NT2/D1 (cell line): ENCODE measurements around the gene CDK2AP2.

ENCODE experiments used
- DNase-seq: peaks from one replicate; pipeline ENCODE4 v3.0.0-alpha.2; 2011; ENCODE audit warnings: low read depth, low spot score
- H3K27me3 ChIP-seq: 2 replicates; pipeline ENCODE4 v1.6.0; 2011; ENCODE audit warnings: mild to moderate bottlenecking; ENCODE audit not compliant: insufficient read length, insufficient read depth
- H3K36me3 ChIP-seq: 2 replicates; pipeline ENCODE4 v1.6.1; 2011; ENCODE audit warnings: mild to moderate bottlenecking, low read length, mixed read lengths; ENCODE audit not compliant: insufficient read depth, insufficient read length
- H3K4me1 ChIP-seq: 2 replicates; pipeline ENCODE4 v1.5.1; 2011; ENCODE audit not compliant: insufficient read depth, insufficient read length
- H3K4me3 ChIP-seq: 2 replicates; pipeline ENCODE4 v1.5.1; 2011; ENCODE audit warnings: low read depth; ENCODE audit not compliant: insufficient read length
- H3K9ac ChIP-seq: 2 replicates; pipeline ENCODE4 v1.6.0; 2011; ENCODE audit warnings: low read depth; ENCODE audit not compliant: insufficient read length
- H3K9me3 ChIP-seq: 2 replicates; pipeline ENCODE4 v1.5.1; 2011; ENCODE audit warnings: mild to moderate bottlenecking, low read length; ENCODE audit not compliant: insufficient read depth
- SUZ12 ChIP-seq: IDR thresholded peaks from 2 replicates; pipeline ENCODE4 v1.6.1; 2011; ENCODE audit not compliant: insufficient read length, insufficient read depth; ENCODE audit errors: extremely low read depth
- YY1 ChIP-seq: IDR thresholded peaks from 2 replicates; pipeline ENCODE4 v1.6.1; 2011; ENCODE audit not compliant: insufficient read length, insufficient read depth
- ZNF274 ChIP-seq: IDR thresholded peaks from 2 replicates; pipeline ENCODE4 v1.6.1; 2011; ENCODE audit warnings: mild to moderate bottlenecking, low read depth, low read length

Gene CDK2AP2

DNA sequence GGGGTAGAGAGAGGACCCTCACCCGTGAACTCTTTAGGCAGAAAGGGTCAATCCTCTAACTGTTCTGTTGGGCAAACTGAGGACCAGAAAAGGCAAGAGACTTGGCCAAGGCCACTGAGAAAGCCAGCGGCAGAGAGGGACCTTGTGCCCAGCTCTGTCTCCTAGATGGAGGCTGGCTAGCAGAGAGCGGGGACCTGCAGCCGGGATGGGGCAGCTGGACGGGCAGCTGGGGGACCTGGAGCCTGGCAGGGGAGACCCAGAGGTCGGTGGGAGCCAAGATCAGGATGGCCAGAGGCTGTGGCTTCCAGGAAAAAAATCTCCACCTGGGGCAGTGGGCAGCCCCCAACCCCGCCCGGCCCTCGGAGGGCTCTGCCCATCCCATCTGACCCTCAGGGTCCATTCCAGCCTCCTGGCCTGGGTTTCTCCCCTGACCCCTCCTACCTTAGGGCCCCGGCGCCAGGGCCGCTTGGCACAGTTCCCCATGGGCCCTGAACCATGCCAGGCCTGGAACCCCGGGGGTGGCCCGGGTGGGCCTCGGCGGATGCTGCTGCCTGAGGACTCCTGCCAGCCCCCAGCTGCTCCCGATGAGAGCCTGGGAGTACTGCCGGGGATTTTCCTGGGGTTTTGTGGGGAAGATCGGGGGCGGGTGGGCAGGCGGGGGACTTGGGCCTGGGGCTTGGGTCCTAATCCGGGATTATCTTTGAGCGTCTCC is 15.0 kb upstream of the CDK2AP2 start, which contains the start of gene CABP2:
TSS of gene CABP2 (minus strand) at position 603 of the 712 bp plus-strand sequence. CDS start at position 483, 120 bp downstream.
- no peak within 1 kb of the TSS for H3K4me3 ChIP-seq
- DNase-seq: no peak
- TF ChIP-seq ZNF274 (no peak), YY1 (no peak), SUZ12 (no peak)
- H3K9ac ChIP-seq: peak within 1 kb of the TSS; percentile 29
- H3K27me3 ChIP-seq: peaks cover 8% of the 10 kb centered on the region
- no peaks in the 10 kb centered on the region for H3K9me3 ChIP-seq
- no peaks in the 10 kb centered on the region for H3K36me3 ChIP-seq
- peaks cover 8% of the 10 kb centered on the region for H3K4me1 ChIP-seq

- H3K4me3 ChIP-seq: no peak overlapping the region
- H3K4me1 ChIP-seq: peaks cover 8% of the 10 kb centered on the region
- H3K9ac ChIP-seq: no peak overlapping the region
- DNase-seq: no peak
- peaks cover 8% of the 10 kb centered on the region for H3K27me3 ChIP-seq
- TF ChIP-seq YY1 (no peak), SUZ12 (no peak), ZNF274 (no peak)
- no peaks in the 10 kb centered on the region for H3K9me3 ChIP-seq
- no peaks in the 10 kb centered on the region for H3K36me3 ChIP-seq
Observed at GRCh38 chr11:67522338-67522737, 14.4 kb upstream of the CDK2AP2 start.

- H3K9ac ChIP-seq: no peak overlapping the region
- H3K9me3 ChIP-seq: no peaks in the 10 kb centered on the region
- DNase-seq: no peak
- H3K4me1 ChIP-seq: peaks cover 8% of the 10 kb centered on the region
- H3K4me3 ChIP-seq: no peak overlapping the region
- no peak for TF ChIP-seq SUZ12
- no peak for TF ChIP-seq YY1
- TF ChIP-seq ZNF274: no peak
- H3K36me3 ChIP-seq: no peaks in the 10 kb centered on the region
- peaks cover 8% of the 10 kb centered on the region for H3K27me3 ChIP-seq
Observed at GRCh38 chr11:67521924-67522323, 14.0 kb upstream of the CDK2AP2 start.

DNA sequence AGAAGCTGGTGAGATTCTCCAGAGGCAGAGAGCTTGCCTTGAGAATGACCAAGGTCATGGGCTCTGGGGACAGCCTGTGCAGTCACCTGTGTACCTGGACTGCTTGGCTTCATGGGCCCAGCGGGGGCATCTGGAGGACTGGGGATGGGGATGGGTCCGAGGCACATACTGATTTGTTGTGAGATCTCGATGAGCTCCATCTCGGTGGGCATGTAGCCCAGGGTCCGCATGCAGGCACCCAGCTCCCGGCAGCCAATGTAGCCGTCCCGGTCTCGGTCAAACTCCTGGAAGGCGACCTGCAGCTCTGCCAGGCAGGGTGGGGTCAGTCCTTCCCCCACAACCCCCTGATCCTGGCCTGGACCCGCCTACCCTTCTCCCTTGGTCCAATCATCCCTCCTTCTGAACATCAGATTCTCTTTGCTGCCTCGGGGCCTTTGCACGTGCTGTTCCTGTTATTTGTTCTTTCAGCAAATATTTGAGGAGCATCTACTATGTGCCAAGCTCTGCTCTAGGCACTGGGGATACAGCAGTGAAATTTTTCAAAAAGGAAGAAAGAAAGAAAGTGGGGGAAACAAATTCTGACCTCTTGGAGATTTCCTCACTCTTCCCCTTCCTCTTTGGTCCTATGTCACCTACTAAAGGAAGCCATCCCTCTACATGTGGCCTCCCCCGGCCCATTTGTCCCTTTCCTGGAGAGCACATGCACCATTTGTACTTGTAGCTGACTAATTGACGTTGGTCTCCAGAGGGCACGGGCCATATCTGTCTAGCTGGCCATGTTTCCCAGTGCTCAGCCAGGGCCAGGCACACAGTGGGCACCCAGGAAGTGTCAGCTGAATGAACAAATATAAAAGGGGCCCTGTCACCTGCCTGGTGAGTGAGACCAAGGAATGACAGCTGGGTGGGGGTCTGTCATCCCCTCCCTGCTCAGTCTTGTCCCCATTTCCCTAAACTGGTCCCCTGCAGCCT is 13.2 kb upstream of the CDK2AP2 start:
- Histone ChIP-seq H3K4me3 (no peak overlapping the region), H3K9me3 (no peaks in the 10 kb centered on the region), H3K27me3 (peaks cover 8% of the 10 kb centered on the region), H3K9ac (no peak overlapping the region), H3K4me1 (peaks cover 8% of the 10 kb centered on the region), H3K36me3 (no peaks in the 10 kb centered on the region)
- DNase-seq: no peak
- TF ChIP-seq YY1 (no peak), ZNF274 (no peak), SUZ12 (no peak)

DNA sequence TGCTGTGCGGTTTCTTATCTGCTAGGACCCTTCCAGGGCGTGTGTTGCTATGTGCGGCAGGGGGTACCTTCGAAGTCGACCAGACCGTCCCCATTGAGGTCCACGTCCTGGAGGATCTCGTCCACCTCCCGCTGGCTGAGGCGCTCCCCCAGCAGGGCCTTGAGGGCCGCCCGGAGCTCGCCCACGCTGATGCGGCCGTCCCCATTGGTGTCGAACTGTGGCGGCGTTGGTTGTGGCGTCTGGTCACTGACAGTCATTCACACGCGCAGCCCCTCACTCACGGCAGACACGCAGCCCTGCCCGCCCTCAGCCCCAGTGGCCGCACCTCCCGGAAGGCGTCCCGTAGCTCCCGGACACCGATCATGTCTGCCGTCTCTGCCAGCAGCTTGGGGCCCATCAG is 11.8 kb upstream of the CDK2AP2 start:
- Histone ChIP-seq H3K4me3 (no peak overlapping the region), H3K36me3 (no peaks in the 10 kb centered on the region), H3K27me3 (peaks cover 8% of the 10 kb centered on the region), H3K9ac (no peak overlapping the region), H3K4me1 (peaks cover 8% of the 10 kb centered on the region), H3K9me3 (no peaks in the 10 kb centered on the region)
- TF ChIP-seq YY1 (no peak), ZNF274 (no peak), SUZ12 (no peak)
- no peak for DNase-seq

DNA sequence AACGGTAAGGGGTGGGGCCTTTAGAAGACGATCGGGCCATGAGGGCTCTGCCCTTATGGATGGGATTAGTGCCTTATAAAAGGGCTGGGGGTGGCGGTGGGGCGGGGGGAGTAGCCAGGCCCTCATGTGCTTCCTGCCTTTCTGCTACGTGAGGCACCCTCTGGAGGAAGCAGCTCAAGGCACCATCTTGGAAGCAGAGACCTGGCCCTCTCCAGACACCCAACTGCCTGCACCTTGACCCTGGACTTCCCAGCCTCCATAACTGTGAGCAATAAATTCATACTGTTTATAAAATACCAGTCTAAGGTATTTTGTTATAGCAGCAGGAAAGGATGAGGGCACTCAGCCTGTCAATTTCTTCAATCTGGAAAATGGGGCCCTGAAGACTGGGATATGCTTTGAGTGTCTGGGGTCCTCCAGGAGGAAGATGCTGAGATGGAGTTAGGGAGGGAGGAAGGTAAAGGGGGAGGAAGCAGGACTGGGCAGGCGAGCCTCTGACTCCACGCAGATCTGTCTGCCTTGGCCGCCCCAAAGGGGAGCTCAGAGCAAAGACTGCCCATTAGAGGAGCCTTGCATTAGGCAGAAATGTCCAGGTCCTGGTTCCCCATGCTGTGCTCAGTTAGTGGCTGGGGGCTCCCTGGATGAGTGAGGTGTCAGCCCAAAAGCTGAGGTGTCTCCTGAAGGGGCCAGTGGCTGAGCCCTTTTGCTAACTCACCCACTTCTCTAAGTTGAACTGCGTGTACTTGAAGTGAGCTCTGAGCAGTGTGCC is 10.0 kb upstream of the CDK2AP2 start:
- no peaks in the 10 kb centered on the region for H3K36me3 ChIP-seq
- no peak for DNase-seq
- TF ChIP-seq ZNF274: no peak
- no peak for TF ChIP-seq YY1
- TF ChIP-seq SUZ12: no peak
- H3K9me3 ChIP-seq: no peaks in the 10 kb centered on the region
- peaks cover 3% of the 10 kb centered on the region for H3K4me1 ChIP-seq
- no peak overlapping the region for H3K4me3 ChIP-seq
- no peak overlapping the region for H3K9ac ChIP-seq
- peaks cover 8% of the 10 kb centered on the region for H3K27me3 ChIP-seq
